HG03095 (cell line): Measurements from ENCODE around the gene JUP.

Experiments used
- ATAC-seq: cut with Tn5 transposase; IDR thresholded peaks from one replicate; pipeline ENCODE4 v1.9.1; 2021; ENCODE audit warnings: moderate library complexity; ENCODE audit not compliant: unreplicated experiment

JUP gene

GRCh38 chr17:41760878-41761277 is 25.6 kb downstream of the JUP start:
- ATAC-seq = no peak

DNA sequence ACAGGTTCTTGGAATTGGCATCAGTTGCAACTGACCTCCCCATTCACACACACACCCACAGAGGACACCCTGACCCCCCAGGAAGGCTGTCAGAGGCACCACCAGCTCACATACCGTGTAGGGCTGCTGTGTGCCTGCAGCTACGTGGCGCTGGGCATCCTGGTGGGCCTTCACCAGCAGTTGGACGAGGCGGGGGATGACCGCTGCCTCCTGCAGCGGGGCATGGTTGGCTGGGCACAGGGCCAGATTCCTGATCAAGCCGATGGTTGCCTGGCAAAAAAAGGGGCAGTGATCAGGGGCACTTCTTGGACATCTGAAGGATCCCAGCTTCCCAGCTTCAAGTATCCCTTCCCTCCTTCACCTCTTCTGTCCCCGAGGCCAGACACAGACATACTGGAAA is 27.9 kb downstream of the JUP start:
- ATAC-seq = no peak

DNA sequence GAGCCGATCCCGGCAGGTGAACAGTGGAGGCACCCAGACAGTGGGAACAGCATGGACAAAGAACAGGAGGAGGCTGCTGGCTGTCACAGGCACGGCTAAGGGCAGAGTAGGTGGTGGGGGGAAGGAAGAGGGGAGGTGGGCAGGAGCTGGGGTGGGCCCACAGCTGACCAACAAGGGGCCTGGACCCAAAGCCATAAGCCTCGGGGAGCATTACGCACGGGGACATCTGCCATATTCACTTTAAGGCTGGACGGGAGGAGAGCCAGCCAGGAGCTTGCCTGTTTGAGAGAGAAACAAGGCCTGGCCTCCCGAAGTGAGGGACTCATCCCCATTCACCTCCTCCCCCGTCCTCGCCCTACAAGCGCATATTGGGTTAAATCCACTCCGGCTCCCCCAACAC is 32.4 kb downstream of the JUP start:
- ATAC-seq = no peak

DNA sequence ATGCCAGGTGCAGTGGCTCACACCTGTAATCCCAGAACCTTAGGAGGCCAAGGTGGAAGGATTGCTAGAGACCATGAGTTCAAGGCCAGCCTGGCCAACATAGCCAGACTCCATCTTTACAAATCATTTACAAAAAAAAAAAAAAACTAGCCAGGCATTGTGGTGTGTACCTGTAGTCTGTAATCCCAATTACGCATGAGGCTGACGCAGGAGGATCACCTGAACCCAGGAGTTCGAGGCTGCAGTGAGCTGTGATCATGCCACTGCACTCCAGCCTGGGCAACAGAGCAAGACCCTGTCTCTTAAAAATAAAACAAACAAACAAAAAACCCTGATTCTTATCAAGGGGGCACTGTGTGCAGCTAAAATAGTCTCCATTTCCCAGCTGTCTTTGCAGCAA is 35.2 kb downstream of the JUP start:
- no peak for ATAC-seq

- no peak for ATAC-seq
Observed at GRCh38 chr17:41750862-41751261, 35.6 kb downstream of the JUP start.

DNA sequence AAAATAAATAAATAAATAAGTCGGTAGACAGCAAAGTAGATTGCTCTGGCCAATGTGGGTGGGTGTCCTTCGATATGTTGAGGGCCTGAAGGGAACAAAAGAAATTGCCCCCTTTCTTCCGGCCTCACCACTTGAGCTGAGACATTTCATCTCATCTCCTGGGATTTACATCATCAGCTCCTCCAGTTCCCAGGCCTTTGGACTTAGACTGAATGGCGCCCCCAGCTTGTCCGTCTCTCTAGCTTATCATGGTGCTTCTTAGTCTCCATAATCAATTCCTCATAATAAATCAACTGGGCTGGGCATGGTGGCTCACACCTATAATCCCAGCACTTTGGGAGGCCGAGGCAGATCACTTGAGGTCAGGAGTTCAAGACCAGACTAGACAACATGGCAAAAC is 38.2 kb downstream of the JUP start:
- no peak for ATAC-seq

DNA sequence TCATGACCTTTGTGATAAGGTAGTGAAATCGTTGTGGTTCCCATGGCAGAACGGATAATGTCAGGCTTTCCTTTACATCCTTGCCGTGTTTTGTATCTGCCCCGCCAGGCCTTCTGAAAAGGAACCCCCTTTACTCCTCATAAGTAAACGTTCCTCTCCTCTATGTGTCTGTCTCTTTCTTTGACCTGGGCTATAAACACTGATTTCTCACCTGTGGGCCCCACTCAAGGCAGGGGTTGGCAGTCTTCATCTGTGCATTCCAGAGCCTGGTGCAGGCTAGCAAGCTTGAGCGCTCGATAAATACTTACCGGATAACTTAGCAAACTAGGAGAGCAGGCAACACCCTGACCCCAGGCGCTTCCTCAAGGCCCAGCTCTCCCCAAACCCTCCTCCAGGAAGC is 44.8 kb downstream of the JUP start:
- ATAC-seq = no peak

DNA sequence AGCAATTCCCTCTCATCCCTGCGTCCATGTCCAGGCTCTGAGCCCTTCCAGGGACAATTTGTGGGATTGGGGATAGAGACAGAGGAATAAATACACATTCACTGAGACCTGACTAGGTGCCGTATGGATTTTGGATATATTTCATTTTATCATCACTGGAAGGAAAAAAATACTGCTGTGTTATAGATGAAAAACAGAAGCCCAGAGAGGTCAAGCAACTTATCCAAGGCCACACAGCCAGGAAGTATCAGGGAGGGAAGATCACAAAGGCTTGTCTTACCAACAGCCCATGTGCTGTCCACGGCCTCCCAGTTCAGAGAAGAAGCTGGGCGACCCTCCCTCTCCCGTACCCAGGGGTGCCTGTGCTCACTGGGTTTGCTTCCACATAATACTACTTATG is 46.0 kb downstream of the JUP start:
- ATAC-seq = no peak

DNA sequence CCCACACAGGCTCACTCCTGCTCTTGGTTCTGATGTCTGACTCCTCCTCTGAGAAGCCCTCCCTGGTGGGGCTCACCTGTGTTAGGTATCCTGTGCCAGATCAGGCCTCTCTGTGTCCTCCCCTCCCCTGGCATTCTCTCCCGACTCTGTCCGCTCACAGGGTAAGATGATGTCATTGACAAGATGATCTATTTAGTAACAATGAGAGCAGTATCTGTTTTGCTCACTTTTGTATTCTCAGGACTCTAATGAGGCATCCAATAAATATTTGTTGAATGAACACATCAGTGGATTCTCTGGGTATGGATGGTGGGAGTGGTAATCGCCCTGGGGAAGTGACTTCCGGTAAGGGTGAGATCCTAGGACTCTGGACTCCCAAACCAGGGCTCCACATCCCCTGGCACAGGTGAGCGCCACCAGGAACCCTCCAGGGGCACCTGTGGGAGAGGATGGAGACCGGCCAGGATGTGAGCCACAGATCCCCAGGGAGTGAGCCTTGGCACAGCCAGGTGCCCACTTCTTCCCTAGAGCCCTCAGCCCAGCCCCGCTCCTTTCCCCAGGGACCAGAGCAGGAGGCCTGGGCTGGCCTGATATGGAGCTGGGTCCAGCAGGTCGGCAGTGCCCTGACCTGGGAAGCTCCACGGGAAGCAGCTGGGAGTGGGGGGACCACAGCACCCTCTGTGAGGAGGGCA is 46.7 kb downstream of the JUP start:
- no peak for ATAC-seq

DNA sequence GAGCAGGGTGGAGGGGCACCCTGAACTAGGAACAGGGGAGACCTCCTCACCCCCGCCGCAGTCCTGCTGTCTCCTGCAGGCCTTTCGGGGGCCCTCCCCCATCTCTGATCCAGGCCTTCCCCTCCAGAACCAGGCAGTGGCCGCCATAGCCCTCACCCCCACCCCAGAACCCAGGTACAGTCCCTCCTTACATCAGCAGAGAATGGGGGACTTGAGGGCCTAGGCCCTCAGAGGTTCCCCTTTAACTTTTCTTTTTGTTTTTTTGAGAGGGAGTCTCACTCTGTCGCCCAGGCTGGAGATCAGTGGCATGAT is 47.8 kb downstream of the JUP start:
- no peak for ATAC-seq

DNA sequence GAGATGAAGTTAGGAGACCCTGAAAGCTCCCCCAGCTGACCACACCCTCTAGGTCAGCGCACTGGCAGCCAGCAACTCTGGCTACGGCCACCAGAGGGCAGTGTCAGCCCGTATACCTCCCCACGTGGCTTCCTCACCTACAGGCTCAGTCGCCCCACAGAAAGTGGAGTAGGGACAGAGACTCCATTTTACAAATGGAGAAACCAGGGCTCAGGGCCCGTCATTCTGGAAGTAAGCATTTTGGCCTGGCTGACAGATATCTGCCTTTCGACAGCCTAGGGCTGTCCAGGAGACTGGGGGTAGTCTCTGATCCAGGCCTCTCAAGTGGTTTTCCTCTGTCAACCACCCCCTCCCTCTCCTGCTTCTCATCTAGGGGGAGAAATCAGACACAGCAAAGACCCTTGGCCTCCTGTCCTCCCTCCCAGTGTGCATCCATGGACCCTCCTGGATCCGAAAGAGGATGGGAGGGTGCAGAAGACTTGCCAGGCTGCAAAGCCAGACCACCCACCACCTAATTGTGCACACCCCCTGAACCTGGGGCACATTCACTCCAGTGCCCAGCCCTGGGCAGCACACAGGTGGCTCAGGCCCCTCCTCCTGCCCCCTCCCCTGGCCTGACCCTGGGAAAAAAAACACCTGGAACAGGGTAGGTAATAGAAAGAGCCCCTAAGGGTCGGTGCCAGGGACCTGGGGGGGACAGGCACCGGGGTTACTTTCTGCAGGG is 48.3 kb downstream of the JUP start:
- ATAC-seq = no peak

DNA sequence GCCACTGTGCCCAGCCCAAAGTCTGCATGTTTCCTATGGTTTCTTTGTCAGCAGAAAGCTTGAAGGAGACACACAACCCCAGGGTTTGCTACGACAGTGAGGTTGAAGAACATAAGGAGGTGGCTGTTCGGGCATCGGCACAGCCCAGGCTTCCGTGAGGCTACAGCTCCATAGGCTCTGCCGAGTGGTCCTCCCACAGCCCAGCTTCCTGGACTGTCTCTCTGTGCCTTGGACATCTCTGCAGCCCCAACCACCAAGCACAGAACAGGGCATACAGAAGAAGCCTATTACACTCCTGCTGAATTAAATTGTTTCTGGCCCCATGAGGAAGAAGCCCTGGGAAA is 48.9 kb downstream of the JUP start:
- no peak for ATAC-seq

GRCh38 chr17:41736983-41737679 is 49.4 kb downstream of the JUP start:
- no peak for ATAC-seq

GRCh38 chr17:41735744-41736143 is 50.8 kb downstream of the JUP start:
- no peak for ATAC-seq

- no peak for ATAC-seq
Observed at GRCh38 chr17:41734949-41735313, 51.6 kb downstream of the JUP start.

- no peak for ATAC-seq
Observed at GRCh38 chr17:41734139-41734948, 52.2 kb downstream of the JUP start, which contains the start of gene HAP1. TSS of gene HAP1 (minus strand) at chr17:41734643. CDS start at chr17:41734634, 9 bp downstream.

- ATAC-seq = no peak
Observed at GRCh38 chr17:41733348-41734138, 53.0 kb downstream of the JUP start.

DNA sequence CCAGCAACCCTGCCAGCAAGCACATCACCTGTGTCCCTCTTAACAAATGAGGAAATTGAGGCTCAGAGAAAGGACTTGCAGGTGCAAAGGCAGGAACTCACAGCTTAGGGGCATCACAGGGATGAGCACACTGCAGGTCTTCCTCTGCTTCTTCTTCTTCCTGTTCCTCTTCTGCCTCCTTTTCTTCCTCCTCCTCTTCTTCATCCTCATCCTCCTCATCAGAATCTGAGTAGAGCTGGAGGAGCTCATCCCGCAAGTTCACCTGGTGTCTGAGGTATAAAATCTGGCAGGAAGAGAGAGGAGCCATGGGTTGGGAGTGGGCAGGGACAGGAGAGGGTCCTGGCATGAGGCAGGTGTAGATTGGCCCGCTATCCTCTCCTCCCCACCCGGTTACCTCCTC is 54.7 kb downstream of the JUP start:
- ATAC-seq = no peak

GRCh38 chr17:41730479-41730878 is 56.0 kb downstream of the JUP start:
- no peak for ATAC-seq

GRCh38 chr17:41728056-41728455 is 58.5 kb downstream of the JUP start:
- ATAC-seq = no peak

GRCh38 chr17:41725134-41725533 is 61.4 kb downstream of the JUP start:
- ATAC-seq = no peak
